GM23338 (cell line): ENCODE data around the gene BRAF. TPM values are rescaled to one million over a fixed set of nuclear protein-coding genes. Genes with fewer than 3 reads are reported as not detected.

Experiments
- ATAC-seq: fragments of 200-7000 bp; cut with Tn5 transposase; 3 replicates; pipeline ENCODE4 v1.9.1; 2020
- DNase-seq: peaks from one replicate; pipeline ENCODE4 v3.0.0-alpha.2; 2015; ENCODE audit warnings: low spot score
- H2AFZ ChIP-seq: fragments of 200-600 bp; sonication (generic); 2 replicates; pipeline ENCODE4 v1.8.0; 2016; ENCODE audit warnings: antibody characterized with exemption, mild to moderate bottlenecking, moderate library complexity
- H3F3A ChIP-seq: fragments of 200-600 bp; sonication (generic); replicated peaks from 2 replicates; pipeline ENCODE4 v1.8.0; 2017; ENCODE audit warnings: antibody characterized with exemption, mixed run types, low read depth
- H3K27ac ChIP-seq: fragments of 200-600 bp; sonication (generic); 2 replicates; pipeline ENCODE4 v1.6.1; 2016; ENCODE audit warnings: low read depth
- H3K27me3 ChIP-seq: fragments of 200-600 bp; sonication (generic); 2 replicates; pipeline ENCODE4 v1.8.0; 2016; ENCODE audit warnings: mild to moderate bottlenecking, mixed run types, moderate library complexity; ENCODE audit not compliant: insufficient read depth
- H3K36me3 ChIP-seq: fragments of 200-600 bp; sonication (generic); 2 replicates; pipeline ENCODE4 v1.8.0; 2016; ENCODE audit warnings: mild to moderate bottlenecking; ENCODE audit not compliant: insufficient read depth
- H3K4me1 ChIP-seq: fragments of 200-600 bp; sonication (generic); 2 replicates; pipeline ENCODE4 v1.8.0; 2016; ENCODE audit warnings: mild to moderate bottlenecking, moderate library complexity; ENCODE audit not compliant: insufficient read depth
- H3K4me2 ChIP-seq: fragments of 200-600 bp; sonication (generic); 2 replicates; pipeline ENCODE4 v1.7.1; 2017; ENCODE audit warnings: mixed run types
- H3K4me3 ChIP-seq: fragments of 200-600 bp; sonication (generic); 2 replicates; pipeline ENCODE4 v1.6.1; 2016; ENCODE audit warnings: mixed run types
- H3K79me2 ChIP-seq: fragments of 200-600 bp; sonication (generic); replicated peaks from 2 replicates; pipeline ENCODE4 v1.8.0; 2017; ENCODE audit warnings: mild to moderate bottlenecking; ENCODE audit not compliant: insufficient read depth
- H3K9me2 ChIP-seq: fragments of 200-600 bp; sonication (generic); 2 replicates; pipeline ENCODE4 v1.8.0; 2017; ENCODE audit not compliant: insufficient read depth
- H4K20me1 ChIP-seq: fragments of 200-600 bp; sonication (generic); replicated peaks from 2 replicates; pipeline ENCODE4 v1.8.0; 2017; ENCODE audit warnings: mild to moderate bottlenecking; ENCODE audit not compliant: insufficient read depth
- H3K27ac Mint-ChIP-seq: 2 replicates; pipeline ENCODE4 v1.8.0; 2020; ENCODE audit warnings: inconsistent platforms, mild to moderate bottlenecking, moderate library complexity, mixed read lengths
- H3K27me3 Mint-ChIP-seq: 3 replicates; pipeline ENCODE4 v1.8.0; 2022; ENCODE audit warnings: low read depth, mild to moderate bottlenecking, moderate library complexity, mixed read lengths, inconsistent platforms; ENCODE audit not compliant: insufficient read depth, poor library complexity
- H3K36me3 Mint-ChIP-seq: 3 replicates; pipeline ENCODE4 v1.8.0; 2021; ENCODE audit warnings: low read depth, mild to moderate bottlenecking, inconsistent platforms, moderate library complexity, mixed read lengths
- H3K4me1 Mint-ChIP-seq: 3 replicates; pipeline ENCODE4 v1.8.0; 2020; ENCODE audit warnings: mild to moderate bottlenecking, inconsistent platforms, mixed read lengths
- H3K4me3 Mint-ChIP-seq: 3 replicates; pipeline ENCODE4 v1.8.0; 2021; ENCODE audit warnings: moderate library complexity, mild to moderate bottlenecking, inconsistent platforms, mixed read lengths
- H3K9me3 Mint-ChIP-seq: 3 replicates; pipeline ENCODE4 v1.8.0; 2020; ENCODE audit warnings: moderate library complexity, mild to moderate bottlenecking, inconsistent platforms, mixed read lengths
- CREB1 ChIP-seq: fragments of 250-450 bp; sonication (Bioruptor Pico); IDR thresholded peaks from 2 replicates; pipeline ENCODE4 v1.5.0; 2020; ENCODE audit warnings: low read depth, mild to moderate bottlenecking, moderate library complexity
- JUNB ChIP-seq: IDR thresholded peaks from one replicate; pipeline ENCODE4 v1.6.1; 2016; ENCODE audit warnings: antibody characterized with exemption; ENCODE audit not compliant: unreplicated experiment
- NANOG ChIP-seq: IDR thresholded peaks from 2 replicates; pipeline ENCODE4 v1.6.1; 2016; ENCODE audit warnings: antibody characterized with exemption, borderline replicate concordance
- ZNF114 ChIP-seq: fragments of 250-450 bp; sonication (Bioruptor Pico); IDR thresholded peaks from 2 replicates; pipeline ENCODE4 v1.5.0; 2020; ENCODE audit warnings: mild to moderate bottlenecking, moderate library complexity
- ZNF331 ChIP-seq: fragments of 250-450 bp; sonication (Bioruptor Pico); IDR thresholded peaks from 2 replicates; pipeline ENCODE4 v1.5.0; 2020; ENCODE audit warnings: low read depth, mild to moderate bottlenecking, moderate library complexity
- polyA plus RNA-seq: library from polyadenylated mRNA; unstranded; fragments of >200 nt; fragmentation: Nextera tagmentation; extraction: Ambion mirVana; gene quantifications from 2 replicates; pipeline ENCODE4 v1.2.1, GENCODE V29; 2016
- total RNA-seq: library from RNA; depleted of rRNA; stranded (reverse); fragments of >200 nt; shearing (Covaris generic); gene quantifications from 2 replicates; pipeline ENCODE4 v1.2.3, GENCODE V29; 2014
- TF ChIP-seq, protein P1 (sequence below): IDR thresholded peaks from one replicate; pipeline ENCODE4 v1.6.1; 2018; ENCODE audit warnings: antibody characterized with exemption; ENCODE audit not compliant: unreplicated experiment
- TF ChIP-seq, protein P2 (sequence below): fragments of 250-450 bp; sonication (Bioruptor Pico); IDR thresholded peaks from 2 replicates; pipeline ENCODE4 v1.5.0; 2020; ENCODE audit warnings: mild to moderate bottlenecking, moderate library complexity

The BRAF gene
- total and polyA plus RNA-seq, 2 experiments from 2014 or later, result 14.6 to 36.8 TPM

DNA sequence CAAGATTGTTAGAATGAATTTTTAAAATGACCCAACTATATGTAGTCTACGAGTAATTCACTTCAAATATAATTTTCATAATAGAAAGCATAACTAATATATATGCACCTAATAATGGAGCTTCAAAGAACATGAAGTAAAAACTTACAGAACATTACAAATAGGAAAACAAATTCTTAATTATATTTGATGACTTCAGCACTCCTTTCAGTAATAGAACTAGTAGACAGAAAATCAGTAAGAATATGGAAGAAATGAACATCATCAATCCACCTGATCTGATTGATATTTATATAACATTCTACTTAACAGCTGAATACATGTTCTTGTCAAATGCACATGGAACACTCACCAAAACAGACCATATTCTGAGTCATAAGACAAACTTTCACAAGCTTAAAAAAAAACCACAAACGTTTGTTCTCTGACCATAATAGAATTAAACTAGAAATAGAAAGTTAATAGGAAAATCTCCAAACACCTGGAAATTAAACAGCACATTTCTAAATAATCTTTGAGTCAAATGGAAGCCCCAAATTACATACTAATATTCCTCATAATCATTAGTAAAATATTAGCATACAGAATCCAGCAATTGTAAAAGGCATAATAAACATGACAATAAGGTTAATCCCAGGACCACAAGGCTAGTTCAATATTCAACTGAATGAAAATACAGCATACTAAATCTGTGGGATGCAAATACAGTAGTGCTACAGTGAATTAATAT is 48.0 kb downstream of the BRAF start (continued):
- TF ChIP-seq, protein P1, sequence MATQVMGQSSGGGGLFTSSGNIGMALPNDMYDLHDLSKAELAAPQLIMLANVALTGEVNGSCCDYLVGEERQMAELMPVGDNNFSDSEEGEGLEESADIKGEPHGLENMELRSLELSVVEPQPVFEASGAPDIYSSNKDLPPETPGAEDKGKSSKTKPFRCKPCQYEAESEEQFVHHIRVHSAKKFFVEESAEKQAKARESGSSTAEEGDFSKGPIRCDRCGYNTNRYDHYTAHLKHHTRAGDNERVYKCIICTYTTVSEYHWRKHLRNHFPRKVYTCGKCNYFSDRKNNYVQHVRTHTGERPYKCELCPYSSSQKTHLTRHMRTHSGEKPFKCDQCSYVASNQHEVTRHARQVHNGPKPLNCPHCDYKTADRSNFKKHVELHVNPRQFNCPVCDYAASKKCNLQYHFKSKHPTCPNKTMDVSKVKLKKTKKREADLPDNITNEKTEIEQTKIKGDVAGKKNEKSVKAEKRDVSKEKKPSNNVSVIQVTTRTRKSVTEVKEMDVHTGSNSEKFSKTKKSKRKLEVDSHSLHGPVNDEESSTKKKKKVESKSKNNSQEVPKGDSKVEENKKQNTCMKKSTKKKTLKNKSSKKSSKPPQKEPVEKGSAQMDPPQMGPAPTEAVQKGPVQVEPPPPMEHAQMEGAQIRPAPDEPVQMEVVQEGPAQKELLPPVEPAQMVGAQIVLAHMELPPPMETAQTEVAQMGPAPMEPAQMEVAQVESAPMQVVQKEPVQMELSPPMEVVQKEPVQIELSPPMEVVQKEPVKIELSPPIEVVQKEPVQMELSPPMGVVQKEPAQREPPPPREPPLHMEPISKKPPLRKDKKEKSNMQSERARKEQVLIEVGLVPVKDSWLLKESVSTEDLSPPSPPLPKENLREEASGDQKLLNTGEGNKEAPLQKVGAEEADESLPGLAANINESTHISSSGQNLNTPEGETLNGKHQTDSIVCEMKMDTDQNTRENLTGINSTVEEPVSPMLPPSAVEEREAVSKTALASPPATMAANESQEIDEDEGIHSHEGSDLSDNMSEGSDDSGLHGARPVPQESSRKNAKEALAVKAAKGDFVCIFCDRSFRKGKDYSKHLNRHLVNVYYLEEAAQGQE, result no peak
- TF ChIP-seq, protein P2, sequence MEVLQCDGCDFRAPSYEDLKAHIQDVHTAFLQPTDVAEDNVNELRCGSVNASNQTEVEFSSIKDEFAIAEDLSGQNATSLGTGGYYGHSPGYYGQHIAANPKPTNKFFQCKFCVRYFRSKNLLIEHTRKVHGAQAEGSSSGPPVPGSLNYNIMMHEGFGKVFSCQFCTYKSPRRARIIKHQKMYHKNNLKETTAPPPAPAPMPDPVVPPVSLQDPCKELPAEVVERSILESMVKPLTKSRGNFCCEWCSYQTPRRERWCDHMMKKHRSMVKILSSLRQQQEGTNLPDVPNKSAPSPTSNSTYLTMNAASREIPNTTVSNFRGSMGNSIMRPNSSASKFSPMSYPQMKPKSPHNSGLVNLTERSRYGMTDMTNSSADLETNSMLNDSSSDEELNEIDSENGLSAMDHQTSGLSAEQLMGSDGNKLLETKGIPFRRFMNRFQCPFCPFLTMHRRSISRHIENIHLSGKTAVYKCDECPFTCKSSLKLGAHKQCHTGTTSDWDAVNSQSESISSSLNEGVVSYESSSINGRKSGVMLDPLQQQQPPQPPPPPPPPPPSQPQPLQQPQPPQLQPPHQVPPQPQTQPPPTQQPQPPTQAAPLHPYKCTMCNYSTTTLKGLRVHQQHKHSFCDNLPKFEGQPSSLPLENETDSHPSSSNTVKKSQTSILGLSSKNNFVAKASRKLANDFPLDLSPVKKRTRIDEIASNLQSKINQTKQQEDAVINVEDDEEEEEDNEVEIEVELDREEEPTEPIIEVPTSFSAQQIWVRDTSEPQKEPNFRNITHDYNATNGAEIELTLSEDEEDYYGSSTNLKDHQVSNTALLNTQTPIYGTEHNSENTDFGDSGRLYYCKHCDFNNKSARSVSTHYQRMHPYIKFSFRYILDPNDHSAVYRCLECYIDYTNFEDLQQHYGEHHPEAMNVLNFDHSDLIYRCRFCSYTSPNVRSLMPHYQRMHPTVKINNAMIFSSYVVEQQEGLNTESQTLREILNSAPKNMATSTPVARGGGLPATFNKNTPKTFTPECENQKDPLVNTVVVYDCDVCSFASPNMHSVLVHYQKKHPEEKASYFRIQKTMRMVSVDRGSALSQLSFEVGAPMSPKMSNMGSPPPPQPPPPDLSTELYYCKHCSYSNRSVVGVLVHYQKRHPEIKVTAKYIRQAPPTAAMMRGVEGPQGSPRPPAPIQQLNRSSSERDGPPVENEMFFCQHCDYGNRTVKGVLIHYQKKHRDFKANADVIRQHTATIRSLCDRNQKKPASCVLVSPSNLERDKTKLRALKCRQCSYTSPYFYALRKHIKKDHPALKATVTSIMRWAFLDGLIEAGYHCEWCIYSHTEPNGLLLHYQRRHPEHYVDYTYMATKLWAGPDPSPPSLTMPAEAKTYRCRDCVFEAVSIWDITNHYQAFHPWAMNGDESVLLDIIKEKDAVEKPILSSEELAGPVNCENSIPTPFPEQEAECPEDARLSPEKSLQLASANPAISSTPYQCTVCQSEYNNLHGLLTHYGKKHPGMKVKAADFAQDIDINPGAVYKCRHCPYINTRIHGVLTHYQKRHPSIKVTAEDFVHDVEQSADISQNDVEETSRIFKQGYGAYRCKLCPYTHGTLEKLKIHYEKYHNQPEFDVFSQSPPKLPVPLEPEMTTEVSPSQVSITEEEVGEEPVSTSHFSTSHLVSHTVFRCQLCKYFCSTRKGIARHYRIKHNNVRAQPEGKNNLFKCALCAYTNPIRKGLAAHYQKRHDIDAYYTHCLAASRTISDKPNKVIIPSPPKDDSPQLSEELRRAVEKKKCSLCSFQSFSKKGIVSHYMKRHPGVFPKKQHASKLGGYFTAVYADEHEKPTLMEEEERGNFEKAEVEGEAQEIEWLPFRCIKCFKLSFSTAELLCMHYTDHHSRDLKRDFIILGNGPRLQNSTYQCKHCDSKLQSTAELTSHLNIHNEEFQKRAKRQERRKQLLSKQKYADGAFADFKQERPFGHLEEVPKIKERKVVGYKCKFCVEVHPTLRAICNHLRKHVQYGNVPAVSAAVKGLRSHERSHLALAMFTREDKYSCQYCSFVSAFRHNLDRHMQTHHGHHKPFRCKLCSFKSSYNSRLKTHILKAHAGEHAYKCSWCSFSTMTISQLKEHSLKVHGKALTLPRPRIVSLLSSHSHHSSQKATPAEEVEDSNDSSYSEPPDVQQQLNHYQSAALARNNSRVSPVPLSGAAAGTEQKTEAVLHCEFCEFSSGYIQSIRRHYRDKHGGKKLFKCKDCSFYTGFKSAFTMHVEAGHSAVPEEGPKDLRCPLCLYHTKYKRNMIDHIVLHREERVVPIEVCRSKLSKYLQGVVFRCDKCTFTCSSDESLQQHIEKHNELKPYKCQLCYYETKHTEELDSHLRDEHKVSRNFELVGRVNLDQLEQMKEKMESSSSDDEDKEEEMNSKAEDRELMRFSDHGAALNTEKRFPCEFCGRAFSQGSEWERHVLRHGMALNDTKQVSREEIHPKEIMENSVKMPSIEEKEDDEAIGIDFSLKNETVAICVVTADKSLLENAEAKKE (CRISPR knock-in tag), result no peak

DNA sequence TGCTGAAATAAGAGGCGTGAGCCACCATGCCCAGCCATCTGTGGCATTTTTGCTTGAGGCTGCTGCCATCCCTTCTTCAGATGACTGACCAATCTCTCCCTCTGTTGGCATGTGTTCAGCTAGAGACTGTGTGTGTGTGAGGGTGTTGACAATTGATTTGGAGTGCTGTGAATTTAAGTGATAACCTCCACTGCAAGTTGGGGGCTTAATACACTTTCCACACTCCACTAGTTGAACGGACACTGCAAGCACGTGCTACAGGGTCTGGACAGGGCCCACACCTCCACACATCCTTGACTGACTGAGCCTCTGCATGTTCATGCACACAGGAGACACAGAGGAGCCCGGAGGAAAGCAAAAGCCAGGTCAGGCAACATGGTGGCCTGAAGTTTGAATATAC is 51.3 kb downstream of the BRAF start:
- Histone ChIP-seq H3K27me3 (no peaks in the 10 kb centered on the region), H3K27ac (no peak overlapping the region), H3K4me3 (no peak overlapping the region), H4K20me1 (peaks cover 13% of the 10 kb centered on the region; the same call in 1 of the 2 replicates), H2AFZ (no peak overlapping the region), H3K79me2 (peaks cover 94% of the 10 kb centered on the region), H3K9me2 (no peaks in the 10 kb centered on the region), H3K4me2 (no peak overlapping the region), H3K4me1 (peaks cover 23% of the 10 kb centered on the region), H3K36me3 (no peaks in the 10 kb centered on the region), H3F3A (no peaks in the 10 kb centered on the region)
- Mint-ChIP-seq H3K9me3 (no peaks in the 10 kb centered on the region), H3K27me3 (no peaks in the 10 kb centered on the region), H3K36me3 (peaks cover 3% of the 10 kb centered on the region; the same call in 1 of the 3 replicates), H3K4me1 (peaks cover 23% of the 10 kb centered on the region), H3K4me3 (no peak overlapping the region), H3K27ac (no peak overlapping the region)
- no peak for ATAC-seq
- DNase-seq, result no peak
- TF ChIP-seq CREB1 (CRISPR knock-in tag) (no peak), ZNF114 (CRISPR knock-in tag) (no peak), JUNB (no peak), ZNF331 (CRISPR knock-in tag) (no peak), NANOG (no peak)
